Astrocyte (in vitro differentiated cells and primary cell): Measurements from ENCODE around the gene ZNF692. TPM values are rescaled to one million over a fixed set of nuclear protein-coding genes. Genes with fewer than 3 reads are reported as not detected.

Experiments used
- DNase-seq: peaks from one replicate; pipeline ENCODE4 v3.0.0-alpha.2; 2010; ENCODE audit warnings: low read depth
- FAIRE-seq: peaks from 2 replicates; lab custom pipeline; 2011; peaks lifted over from hg19 to GRCh38; lab: Jason Lieb, UNC
- H2AFZ ChIP-seq: 2 replicates; pipeline ENCODE4 v1.6.0; 2012; ENCODE audit warnings: low read depth, low read length, inconsistent platforms
- H3K27ac ChIP-seq: 2 replicates; pipeline ENCODE4 v1.5.1; 2011; ENCODE audit warnings: low read depth, low read length, inconsistent platforms
- H3K27me3 ChIP-seq: 2 replicates; pipeline ENCODE4 v1.6.0; 2011; ENCODE audit warnings: low read length, inconsistent platforms; ENCODE audit not compliant: insufficient read depth
- H3K36me3 ChIP-seq: 2 replicates; pipeline ENCODE4 v1.5.1; 2011; ENCODE audit warnings: low read length, inconsistent platforms; ENCODE audit not compliant: insufficient read depth
- H3K4me1 ChIP-seq: 2 replicates; pipeline ENCODE4 v1.5.1; 2011; ENCODE audit warnings: low read length, inconsistent platforms; ENCODE audit not compliant: insufficient read depth
- H3K4me2 ChIP-seq: 2 replicates; pipeline ENCODE4 v1.6.0; 2012; ENCODE audit warnings: low read length, inconsistent platforms
- H3K4me3 ChIP-seq: 2 replicates; pipeline ENCODE4 v1.5.1; 2011; ENCODE audit warnings: low read depth, mild to moderate bottlenecking, low read length, inconsistent platforms; ENCODE audit not compliant: insufficient read depth
- H3K79me2 ChIP-seq: 2 replicates; pipeline ENCODE4 v1.6.0; 2012; ENCODE audit warnings: mild to moderate bottlenecking, low read length, inconsistent platforms; ENCODE audit not compliant: insufficient read depth
- H3K9ac ChIP-seq: 2 replicates; pipeline ENCODE4 v1.6.0; 2012; ENCODE audit warnings: mild to moderate bottlenecking, low read length, inconsistent platforms
- H3K9me3 ChIP-seq: 2 replicates; pipeline ENCODE4 v1.5.1; 2012; ENCODE audit warnings: low read depth, mild to moderate bottlenecking, low read length, inconsistent platforms; ENCODE audit not compliant: insufficient read depth
- H4K20me1 ChIP-seq: 2 replicates; pipeline ENCODE4 v1.6.0; 2012; ENCODE audit warnings: low read length, inconsistent platforms; ENCODE audit not compliant: insufficient read depth
- H3K27ac Mint-ChIP-seq: one replicate; pipeline ENCODE4 v1.8.0; 2021; ENCODE audit warnings: mild to moderate bottlenecking, mixed read lengths; ENCODE audit not compliant: unreplicated experiment
- H3K27me3 Mint-ChIP-seq: one replicate; pipeline ENCODE4 v1.8.0; 2021; ENCODE audit warnings: low read depth, mixed read lengths; ENCODE audit not compliant: unreplicated experiment
- H3K36me3 Mint-ChIP-seq: one replicate; pipeline ENCODE4 v1.8.0; 2021; ENCODE audit warnings: low read depth, mixed read lengths; ENCODE audit not compliant: unreplicated experiment
- H3K4me1 Mint-ChIP-seq: one replicate; pipeline ENCODE4 v1.8.0; 2021; ENCODE audit warnings: low read depth, mixed read lengths; ENCODE audit not compliant: unreplicated experiment
- H3K4me3 Mint-ChIP-seq: one replicate; pipeline ENCODE4 v1.8.0; 2021; ENCODE audit warnings: mild to moderate bottlenecking, moderate library complexity, mixed read lengths; ENCODE audit not compliant: unreplicated experiment
- H3K9me3 Mint-ChIP-seq: one replicate; pipeline ENCODE4 v1.8.0; 2021; ENCODE audit warnings: mild to moderate bottlenecking, mixed read lengths; ENCODE audit not compliant: unreplicated experiment
- EZH2 ChIP-seq: IDR thresholded peaks from 2 replicates; pipeline ENCODE4 v1.6.1; 2012; ENCODE audit warnings: mild to moderate bottlenecking, low read length, inconsistent platforms; ENCODE audit not compliant: insufficient read depth
- total RNA-seq: library from RNA; stranded (reverse); gene quantifications from 2 replicates; pipeline ENCODE4 v1.2.1, GENCODE V29; 2021
- TF ChIP-seq, protein P1 (sequence below): IDR thresholded peaks from 2 replicates; pipeline ENCODE4 v1.5.1; 2011; ENCODE audit warnings: low read depth, mild to moderate bottlenecking, inconsistent platforms, low read length, moderate library complexity; ENCODE audit not compliant: insufficient read depth

Gene ZNF692
- total RNA-seq, 1 donor from 2014 or later: 41.4 TPM

DNA sequence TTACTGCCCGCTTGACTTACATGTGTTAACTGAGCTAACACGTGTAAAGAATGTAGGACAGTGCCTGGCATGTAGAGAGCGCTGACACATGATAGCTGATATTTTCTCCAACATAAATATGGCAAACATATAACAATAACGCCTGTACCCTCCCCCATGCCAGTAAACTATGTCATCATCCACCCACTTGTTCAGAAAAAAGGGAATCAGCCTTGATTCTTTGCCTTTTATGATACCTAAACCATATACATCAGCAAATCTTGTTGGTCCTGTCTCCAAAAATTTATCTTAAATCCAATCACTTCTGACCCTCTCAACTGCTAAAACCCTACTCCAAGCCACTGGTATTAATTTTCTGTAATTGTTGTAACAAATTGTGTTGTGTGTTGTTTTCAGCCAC lies 1.1 kb upstream of the ZNF692 start:
- Histone ChIP-seq H3K4me1 (peaks cover 29% of the 10 kb centered on the region), H3K9ac (no peak overlapping the region), H3K9me3 (no peaks in the 10 kb centered on the region), H3K4me2 (no peak overlapping the region), H3K27ac (no peak overlapping the region), H3K79me2 (peaks cover 14% of the 10 kb centered on the region), H2AFZ (no peak overlapping the region), H3K27me3 (no peaks in the 10 kb centered on the region), H4K20me1 (peaks cover 2% of the 10 kb centered on the region), H3K36me3 (no peaks in the 10 kb centered on the region), H3K4me3 (no peak overlapping the region)
- Mint-ChIP-seq H3K9me3 (no peaks in the 10 kb centered on the region), H3K36me3 (peaks cover 3% of the 10 kb centered on the region), H3K27me3 (peaks cover 18% of the 10 kb centered on the region), H3K4me3 (peak overlapping the region; percentile 88), H3K4me1 (peaks cover 10% of the 10 kb centered on the region), H3K27ac (no peak overlapping the region)
- TF ChIP-seq, protein P1, sequence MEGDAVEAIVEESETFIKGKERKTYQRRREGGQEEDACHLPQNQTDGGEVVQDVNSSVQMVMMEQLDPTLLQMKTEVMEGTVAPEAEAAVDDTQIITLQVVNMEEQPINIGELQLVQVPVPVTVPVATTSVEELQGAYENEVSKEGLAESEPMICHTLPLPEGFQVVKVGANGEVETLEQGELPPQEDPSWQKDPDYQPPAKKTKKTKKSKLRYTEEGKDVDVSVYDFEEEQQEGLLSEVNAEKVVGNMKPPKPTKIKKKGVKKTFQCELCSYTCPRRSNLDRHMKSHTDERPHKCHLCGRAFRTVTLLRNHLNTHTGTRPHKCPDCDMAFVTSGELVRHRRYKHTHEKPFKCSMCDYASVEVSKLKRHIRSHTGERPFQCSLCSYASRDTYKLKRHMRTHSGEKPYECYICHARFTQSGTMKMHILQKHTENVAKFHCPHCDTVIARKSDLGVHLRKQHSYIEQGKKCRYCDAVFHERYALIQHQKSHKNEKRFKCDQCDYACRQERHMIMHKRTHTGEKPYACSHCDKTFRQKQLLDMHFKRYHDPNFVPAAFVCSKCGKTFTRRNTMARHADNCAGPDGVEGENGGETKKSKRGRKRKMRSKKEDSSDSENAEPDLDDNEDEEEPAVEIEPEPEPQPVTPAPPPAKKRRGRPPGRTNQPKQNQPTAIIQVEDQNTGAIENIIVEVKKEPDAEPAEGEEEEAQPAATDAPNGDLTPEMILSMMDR: no peak
- TF ChIP-seq EZH2: no peak
- no peak for FAIRE-seq
- no peak for DNase-seq

- peaks cover 23% of the 10 kb centered on the region for H3K4me1 ChIP-seq
- peak overlapping the region; percentile 80 for H3K9ac ChIP-seq
- peak overlapping the region; percentile 79 for H2AFZ ChIP-seq
- Mint-ChIP-seq H3K4me1 (peaks cover 10% of the 10 kb centered on the region), H3K36me3 (peaks cover 13% of the 10 kb centered on the region), H3K27me3 (peaks cover 7% of the 10 kb centered on the region), H3K27ac (peak overlapping the region; percentile 92), H3K9me3 (no peaks in the 10 kb centered on the region), H3K4me3 (peak overlapping the region; percentile 88)
- H3K4me3 ChIP-seq: peak overlapping the region; percentile 55
- H3K27ac ChIP-seq: no peak overlapping the region
- no peaks in the 10 kb centered on the region for H3K9me3 ChIP-seq
- TF ChIP-seq, protein P1: no peak
- no peak for TF ChIP-seq EZH2
- H3K4me2 ChIP-seq: peak overlapping the region; percentile 91
- H3K36me3 ChIP-seq: no peaks in the 10 kb centered on the region
- H3K27me3 ChIP-seq: no peaks in the 10 kb centered on the region
- H4K20me1 ChIP-seq: peaks cover 7% of the 10 kb centered on the region
- peaks cover 14% of the 10 kb centered on the region for H3K79me2 ChIP-seq
- no peak for FAIRE-seq
- peak; percentile 45 for DNase-seq
Observed at GRCh38 chr1:248858096-248858890, 592 bp downstream of the ZNF692 start.

GRCh38 chr1:248857749-248858095 lies 1.2 kb downstream of the ZNF692 start:
- peak overlapping the region; percentile 79 for H2AFZ ChIP-seq
- no peak overlapping the region for H3K27ac ChIP-seq

More at GRCh38 chr1:248857749-248858095, 1.2 kb downstream of the ZNF692 start:
- Mint-ChIP-seq H3K36me3 (peaks cover 13% of the 10 kb centered on the region), H3K9me3 (no peaks in the 10 kb centered on the region), H3K4me1 (peaks cover 10% of the 10 kb centered on the region), H3K4me3 (peak overlapping the region; percentile 88), H3K27me3 (peaks cover 4% of the 10 kb centered on the region), H3K27ac (peak overlapping the region; percentile 41)
- peaks cover 14% of the 10 kb centered on the region for H3K79me2 ChIP-seq
- H3K27me3 ChIP-seq: no peaks in the 10 kb centered on the region
- peak overlapping the region; percentile 80 for H3K9ac ChIP-seq
- H3K4me3 ChIP-seq: peak overlapping the region; percentile 55
- DNase-seq (no peak), FAIRE-seq (no peak)
- TF ChIP-seq, protein P1: no peak
- no peak for TF ChIP-seq EZH2
- no peaks in the 10 kb centered on the region for H3K36me3 ChIP-seq
- peaks cover 18% of the 10 kb centered on the region for H3K4me1 ChIP-seq
- peak overlapping the region; percentile 91 for H3K4me2 ChIP-seq
- peaks cover 7% of the 10 kb centered on the region for H4K20me1 ChIP-seq
- no peaks in the 10 kb centered on the region for H3K9me3 ChIP-seq
